ENCODE data around the gene HIPK2. TPM values are rescaled to one million over a fixed set of nuclear protein-coding genes. Genes with fewer than 3 reads are reported as not detected.

HIPK2 gene
- total and polyA plus RNA-seq, 2 experiments from 2014 or later = 7.3 to 16.9 TPM

DNA sequence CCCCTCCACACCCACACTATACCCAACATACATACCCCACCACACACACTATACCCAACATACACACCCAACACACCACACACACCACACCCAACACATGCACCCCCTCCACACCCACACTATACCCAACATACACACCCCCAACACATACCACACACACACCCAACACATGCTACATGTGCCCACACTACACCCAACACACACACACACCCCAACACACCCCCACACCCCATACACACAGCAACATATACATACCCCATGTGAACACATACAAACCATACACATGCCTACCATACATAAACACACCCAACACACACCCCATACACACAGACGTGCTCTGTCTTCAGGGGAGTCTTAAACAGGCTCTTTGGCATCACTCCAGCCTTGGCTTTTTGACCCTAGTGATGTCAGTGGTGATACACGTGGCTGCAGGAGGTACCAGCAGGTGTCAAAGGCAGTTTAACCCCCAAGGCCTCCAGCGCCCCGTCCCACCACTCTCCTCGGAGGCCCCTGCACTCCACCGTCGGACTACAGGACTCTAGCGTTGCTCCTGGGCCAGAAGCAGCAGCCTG lies 73.4 kb downstream of the HIPK2 start:
- H2AFZ ChIP-seq = no peak overlapping the region
- no peaks in the 10 kb centered on the region for H3F3A ChIP-seq (replicated peaks; ENCODE audit: low read depth)
- H3K27ac ChIP-seq (ENCODE audit: low read depth) = no peak overlapping the region
- no peaks in the 10 kb centered on the region for H4K20me1 ChIP-seq (replicated peaks; ENCODE audit: insufficient read depth)
- H3K36me3 ChIP-seq (ENCODE audit: insufficient read depth) = no peaks in the 10 kb centered on the region
- no peak for DNase-seq (ENCODE audit: low spot score)
- no peak overlapping the region for H3K4me2 ChIP-seq
- H3K4me1 ChIP-seq (ENCODE audit: insufficient read depth) = peaks cover 5% of the 10 kb centered on the region; the same call in 1 of the 2 replicates
- Mint-ChIP-seq H3K36me3 (ENCODE audit: low read depth) (no peaks in the 10 kb centered on the region), H3K4me3 (no peak overlapping the region), H3K4me1 (peaks cover 23% of the 10 kb centered on the region), H3K27me3 (ENCODE audit: insufficient read depth, low read depth, poor library complexity) (peaks cover 7% of the 10 kb centered on the region), H3K27ac (no peak overlapping the region; the same call in 1 of the 2 replicates), H3K9me3 (no peaks in the 10 kb centered on the region)
- H3K4me3 ChIP-seq = no peak overlapping the region
- no peaks in the 10 kb centered on the region for H3K27me3 ChIP-seq (ENCODE audit: insufficient read depth)
- no peaks in the 10 kb centered on the region for H3K79me2 ChIP-seq (replicated peaks; ENCODE audit: insufficient read depth)
- no peak for ATAC-seq
- TF ChIP-seq REST (IDR thresholded peaks at IDR 0.05; ENCODE audit: unreplicated experiment) (no peak), NANOG (IDR thresholded peaks at IDR 0.05; ENCODE audit: borderline replicate concordance) (no peak), STAT1 (IDR thresholded peaks at IDR 0.05; ENCODE audit: unreplicated experiment) (no peak), ZNF462 (CRISPR knock-in tag; IDR thresholded peaks at IDR 0.05) (no peak), EZH2 (IDR thresholded peaks at IDR 0.05; ENCODE audit: low read depth, unreplicated experiment) (no peak), JUNB (IDR thresholded peaks at IDR 0.05; ENCODE audit: unreplicated experiment) (no peak), ZNF331 (CRISPR knock-in tag; IDR thresholded peaks at IDR 0.05; ENCODE audit: low read depth) (no peak), POLR2AphosphoS5 (IDR thresholded peaks at IDR 0.05; ENCODE audit: low read depth) (no peak), ZNF114 (CRISPR knock-in tag; IDR thresholded peaks at IDR 0.05) (no peak), CREB1 (CRISPR knock-in tag; IDR thresholded peaks at IDR 0.05; ENCODE audit: low read depth) (no peak), EZH2phosphoT487 (IDR thresholded peaks at IDR 0.05; ENCODE audit: unreplicated experiment) (no peak)
- TF ChIP-seq, protein P1, sequence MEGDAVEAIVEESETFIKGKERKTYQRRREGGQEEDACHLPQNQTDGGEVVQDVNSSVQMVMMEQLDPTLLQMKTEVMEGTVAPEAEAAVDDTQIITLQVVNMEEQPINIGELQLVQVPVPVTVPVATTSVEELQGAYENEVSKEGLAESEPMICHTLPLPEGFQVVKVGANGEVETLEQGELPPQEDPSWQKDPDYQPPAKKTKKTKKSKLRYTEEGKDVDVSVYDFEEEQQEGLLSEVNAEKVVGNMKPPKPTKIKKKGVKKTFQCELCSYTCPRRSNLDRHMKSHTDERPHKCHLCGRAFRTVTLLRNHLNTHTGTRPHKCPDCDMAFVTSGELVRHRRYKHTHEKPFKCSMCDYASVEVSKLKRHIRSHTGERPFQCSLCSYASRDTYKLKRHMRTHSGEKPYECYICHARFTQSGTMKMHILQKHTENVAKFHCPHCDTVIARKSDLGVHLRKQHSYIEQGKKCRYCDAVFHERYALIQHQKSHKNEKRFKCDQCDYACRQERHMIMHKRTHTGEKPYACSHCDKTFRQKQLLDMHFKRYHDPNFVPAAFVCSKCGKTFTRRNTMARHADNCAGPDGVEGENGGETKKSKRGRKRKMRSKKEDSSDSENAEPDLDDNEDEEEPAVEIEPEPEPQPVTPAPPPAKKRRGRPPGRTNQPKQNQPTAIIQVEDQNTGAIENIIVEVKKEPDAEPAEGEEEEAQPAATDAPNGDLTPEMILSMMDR (conservative IDR thresholded peaks at IDR 0.05; ENCODE audit: low read depth in 2 of 2) = no peak
- TF ChIP-seq, protein P2, sequence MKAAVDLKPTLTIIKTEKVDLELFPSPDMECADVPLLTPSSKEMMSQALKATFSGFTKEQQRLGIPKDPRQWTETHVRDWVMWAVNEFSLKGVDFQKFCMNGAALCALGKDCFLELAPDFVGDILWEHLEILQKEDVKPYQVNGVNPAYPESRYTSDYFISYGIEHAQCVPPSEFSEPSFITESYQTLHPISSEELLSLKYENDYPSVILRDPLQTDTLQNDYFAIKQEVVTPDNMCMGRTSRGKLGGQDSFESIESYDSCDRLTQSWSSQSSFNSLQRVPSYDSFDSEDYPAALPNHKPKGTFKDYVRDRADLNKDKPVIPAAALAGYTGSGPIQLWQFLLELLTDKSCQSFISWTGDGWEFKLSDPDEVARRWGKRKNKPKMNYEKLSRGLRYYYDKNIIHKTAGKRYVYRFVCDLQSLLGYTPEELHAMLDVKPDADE (IDR thresholded peaks at IDR 0.05) = no peak
- no peaks in the 10 kb centered on the region for H3K9me2 ChIP-seq (ENCODE audit: insufficient read depth)

Data from GM23338 (cell line).